GM06990 (cell line): Measurements from ENCODE around the gene FRS2.

Source experiments
- DNase-seq: peaks from one replicate; pipeline ENCODE4 v3.0.0-alpha.2; 2011; ENCODE audit not compliant: insufficient read length; ENCODE audit errors: extremely low read depth
- H3K27me3 ChIP-seq: replicated peaks from 2 replicates; pipeline ENCODE4 v1.6.0; 2011; ENCODE audit warnings: low read length; ENCODE audit not compliant: control insufficient read depth, insufficient read depth
- H3K36me3 ChIP-seq: 2 replicates; pipeline ENCODE4 v1.5.1; 2011; ENCODE audit warnings: low read length; ENCODE audit not compliant: control insufficient read depth, insufficient read depth
- H3K4me3 ChIP-seq: replicated peaks from 2 replicates; pipeline ENCODE4 v1.5.1; 2011; ENCODE audit warnings: low read depth, mild to moderate bottlenecking, control low read depth, low read length
- TF ChIP-seq, protein P1 (sequence below): IDR thresholded peaks from 2 replicates; pipeline ENCODE4 v1.5.1; 2011; ENCODE audit warnings: low read length, control low read depth, mild to moderate bottlenecking, inconsistent platforms; ENCODE audit not compliant: insufficient read depth, poor library complexity, severe bottlenecking

FRS2 gene

DNA sequence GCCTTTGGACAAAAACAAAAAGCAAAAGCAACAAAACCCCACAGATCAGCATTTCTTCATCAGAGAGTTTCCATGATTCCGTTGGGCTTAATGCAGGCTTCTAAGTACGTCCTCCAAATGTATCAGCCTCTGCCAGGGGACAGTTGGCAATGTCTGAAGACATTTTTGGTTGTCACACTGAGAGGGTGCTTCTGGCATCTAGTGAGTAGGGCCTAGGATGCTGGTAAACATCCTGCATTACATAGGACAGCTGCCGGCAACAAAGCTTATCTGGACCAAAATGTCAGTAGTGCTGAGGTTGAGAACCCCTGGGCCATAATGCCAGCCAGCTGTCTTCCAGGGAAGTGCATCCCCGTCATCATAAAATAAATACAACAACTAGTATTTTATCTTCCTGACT, 149.9 kb downstream of the FRS2 start:
- no peak for DNase-seq
- TF ChIP-seq, protein P1, sequence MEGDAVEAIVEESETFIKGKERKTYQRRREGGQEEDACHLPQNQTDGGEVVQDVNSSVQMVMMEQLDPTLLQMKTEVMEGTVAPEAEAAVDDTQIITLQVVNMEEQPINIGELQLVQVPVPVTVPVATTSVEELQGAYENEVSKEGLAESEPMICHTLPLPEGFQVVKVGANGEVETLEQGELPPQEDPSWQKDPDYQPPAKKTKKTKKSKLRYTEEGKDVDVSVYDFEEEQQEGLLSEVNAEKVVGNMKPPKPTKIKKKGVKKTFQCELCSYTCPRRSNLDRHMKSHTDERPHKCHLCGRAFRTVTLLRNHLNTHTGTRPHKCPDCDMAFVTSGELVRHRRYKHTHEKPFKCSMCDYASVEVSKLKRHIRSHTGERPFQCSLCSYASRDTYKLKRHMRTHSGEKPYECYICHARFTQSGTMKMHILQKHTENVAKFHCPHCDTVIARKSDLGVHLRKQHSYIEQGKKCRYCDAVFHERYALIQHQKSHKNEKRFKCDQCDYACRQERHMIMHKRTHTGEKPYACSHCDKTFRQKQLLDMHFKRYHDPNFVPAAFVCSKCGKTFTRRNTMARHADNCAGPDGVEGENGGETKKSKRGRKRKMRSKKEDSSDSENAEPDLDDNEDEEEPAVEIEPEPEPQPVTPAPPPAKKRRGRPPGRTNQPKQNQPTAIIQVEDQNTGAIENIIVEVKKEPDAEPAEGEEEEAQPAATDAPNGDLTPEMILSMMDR: no peak

DNA sequence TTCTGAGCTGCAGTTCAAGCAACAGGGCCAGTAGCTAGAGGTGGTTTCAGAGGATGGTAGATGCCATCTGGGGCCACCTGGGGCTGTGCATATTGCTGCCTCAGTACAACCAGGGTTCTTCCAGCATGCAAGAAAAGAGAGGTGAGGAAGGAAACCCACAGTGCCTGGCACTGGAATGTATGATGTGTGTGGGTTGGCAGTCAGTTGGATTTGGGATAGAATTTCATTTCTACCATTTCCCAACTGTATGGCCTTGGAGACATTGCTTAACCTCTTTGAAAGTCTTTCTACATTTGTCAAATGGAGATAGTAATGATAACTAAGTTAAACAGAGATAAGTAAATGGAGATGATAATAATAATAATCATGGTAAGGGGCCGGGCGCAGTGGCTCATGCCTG, 150.7 kb downstream of the FRS2 start:
- DNase-seq: no peak
- H3K36me3 ChIP-seq: no peaks in the 10 kb centered on the region
- H3K4me3 ChIP-seq: no peak overlapping the region
- no peaks in the 10 kb centered on the region; the same call in 1 of the 2 replicates for H3K27me3 ChIP-seq
- TF ChIP-seq, protein P1: no peak

More for the DNA sequence above, 149.9 kb downstream of the FRS2 start:
- Histone ChIP-seq H3K27me3 (no peaks in the 10 kb centered on the region; the same call in 1 of the 2 replicates), H3K36me3 (no peaks in the 10 kb centered on the region), H3K4me3 (no peak overlapping the region)

DNA sequence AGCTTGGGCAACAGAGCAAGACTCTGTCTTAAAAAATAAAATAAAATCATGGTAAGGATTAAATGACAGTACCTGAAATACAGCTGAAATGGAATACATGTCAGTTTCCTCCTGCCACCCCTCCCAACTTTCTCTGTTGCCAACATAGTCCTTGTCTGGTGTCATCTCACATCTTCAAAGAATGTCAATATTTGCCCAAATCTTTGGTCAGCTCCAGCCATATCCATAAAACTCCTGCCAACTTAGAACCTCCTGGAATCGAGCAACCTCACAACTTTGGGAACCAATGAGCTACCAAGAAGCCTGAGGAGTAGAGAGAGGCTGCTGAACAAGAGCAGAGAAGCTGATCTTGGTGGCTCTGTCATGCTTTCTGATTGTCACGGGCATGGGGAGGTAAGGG, 151.4 kb downstream of the FRS2 start:
- H3K27me3 ChIP-seq: no peaks in the 10 kb centered on the region; the same call in 1 of the 2 replicates
- no peak for DNase-seq
- H3K36me3 ChIP-seq: no peaks in the 10 kb centered on the region
- no peak overlapping the region for H3K4me3 ChIP-seq
- TF ChIP-seq, protein P1: no peak

DNA sequence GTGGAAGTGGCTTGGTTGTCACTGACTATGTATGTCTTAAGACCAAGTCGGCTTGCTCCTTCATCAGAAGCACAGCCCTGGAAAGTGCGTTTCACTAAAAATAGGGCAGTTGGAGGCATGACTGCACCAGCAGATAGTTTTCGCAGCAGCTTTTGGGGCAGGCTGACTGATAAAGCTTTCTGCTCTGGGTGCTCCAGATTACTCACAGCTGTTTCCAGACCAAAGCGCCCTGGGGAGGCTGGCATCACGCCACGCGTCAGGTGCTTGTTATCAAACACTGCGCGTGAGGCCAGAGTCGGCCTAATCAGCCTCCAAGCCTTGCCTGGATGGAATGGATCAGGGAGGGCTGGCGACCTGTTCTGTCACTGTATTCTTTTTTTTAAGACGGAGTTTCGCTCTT, 153.8 kb downstream of the FRS2 start:
- Histone ChIP-seq H3K27me3 (no peaks in the 10 kb centered on the region; the same call in 1 of the 2 replicates), H3K4me3 (no peak overlapping the region), H3K36me3 (no peaks in the 10 kb centered on the region)
- TF ChIP-seq, protein P1: no peak
- no peak for DNase-seq

DNA sequence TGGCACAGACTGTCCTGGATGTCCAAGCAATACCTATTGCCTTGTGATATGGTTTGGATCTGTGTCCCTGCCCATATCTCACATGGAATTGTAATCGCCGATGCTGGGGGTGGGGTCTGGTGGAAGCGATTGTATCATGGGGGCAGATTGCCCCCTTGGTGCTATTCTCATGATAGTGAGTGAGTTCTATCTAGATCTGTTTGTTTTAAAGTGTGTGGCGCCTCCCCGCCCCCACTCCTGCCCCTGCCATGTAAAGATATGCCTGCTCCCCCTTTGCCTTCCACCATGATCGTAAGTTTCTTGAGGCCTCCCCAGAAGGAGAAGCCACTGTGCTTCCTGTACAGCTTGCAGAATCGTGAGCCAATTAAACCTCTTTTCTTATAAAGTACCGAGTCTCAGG, 157.3 kb downstream of the FRS2 start:
- Histone ChIP-seq H3K36me3 (no peaks in the 10 kb centered on the region), H3K27me3 (no peaks in the 10 kb centered on the region), H3K4me3 (no peak overlapping the region)
- TF ChIP-seq, protein P1: no peak
- no peak for DNase-seq
